ENCODE results near the gene TANK.

DNA sequence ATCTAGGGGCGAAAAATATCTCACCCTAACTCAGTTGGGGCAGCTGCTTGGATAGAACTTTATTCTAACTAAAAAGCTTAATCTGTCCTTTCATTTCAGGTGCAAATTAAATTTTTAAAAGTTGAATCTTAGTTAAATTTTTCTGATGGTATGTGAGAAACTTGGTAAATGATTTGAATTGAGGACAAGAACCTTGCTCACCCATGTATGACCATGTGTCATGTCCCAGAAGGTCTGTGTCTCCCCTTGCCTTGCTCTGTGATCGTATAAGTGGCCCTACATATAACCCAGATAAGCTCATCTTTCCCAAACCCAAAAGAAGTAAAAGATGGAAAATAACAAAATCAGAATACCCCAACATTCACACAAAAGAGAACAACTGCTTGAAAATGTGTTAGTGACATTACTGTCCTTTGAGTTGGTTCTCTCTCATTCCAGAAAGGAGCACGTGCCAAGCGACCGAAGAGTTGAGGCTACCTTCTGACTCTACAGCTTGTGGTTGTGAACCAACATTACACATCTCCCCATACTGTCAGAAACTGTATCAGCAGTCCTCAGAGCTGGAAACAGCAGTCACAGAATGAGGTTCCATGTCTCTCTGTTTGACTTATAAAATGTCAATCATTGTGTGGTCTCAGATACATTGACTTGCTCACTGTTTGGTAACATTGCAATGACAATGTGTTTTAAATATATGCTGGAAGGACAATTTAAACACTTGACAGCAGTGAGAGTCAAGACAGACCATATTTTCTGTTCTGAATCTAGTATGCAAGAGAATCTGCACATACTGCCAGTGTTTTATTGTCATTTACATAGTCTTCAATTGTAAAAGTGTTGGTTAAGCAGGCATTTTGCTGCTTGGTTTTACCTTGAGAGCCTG lies 46.3 kb upstream of the TANK start:
- TF ChIP-seq, protein P1, sequence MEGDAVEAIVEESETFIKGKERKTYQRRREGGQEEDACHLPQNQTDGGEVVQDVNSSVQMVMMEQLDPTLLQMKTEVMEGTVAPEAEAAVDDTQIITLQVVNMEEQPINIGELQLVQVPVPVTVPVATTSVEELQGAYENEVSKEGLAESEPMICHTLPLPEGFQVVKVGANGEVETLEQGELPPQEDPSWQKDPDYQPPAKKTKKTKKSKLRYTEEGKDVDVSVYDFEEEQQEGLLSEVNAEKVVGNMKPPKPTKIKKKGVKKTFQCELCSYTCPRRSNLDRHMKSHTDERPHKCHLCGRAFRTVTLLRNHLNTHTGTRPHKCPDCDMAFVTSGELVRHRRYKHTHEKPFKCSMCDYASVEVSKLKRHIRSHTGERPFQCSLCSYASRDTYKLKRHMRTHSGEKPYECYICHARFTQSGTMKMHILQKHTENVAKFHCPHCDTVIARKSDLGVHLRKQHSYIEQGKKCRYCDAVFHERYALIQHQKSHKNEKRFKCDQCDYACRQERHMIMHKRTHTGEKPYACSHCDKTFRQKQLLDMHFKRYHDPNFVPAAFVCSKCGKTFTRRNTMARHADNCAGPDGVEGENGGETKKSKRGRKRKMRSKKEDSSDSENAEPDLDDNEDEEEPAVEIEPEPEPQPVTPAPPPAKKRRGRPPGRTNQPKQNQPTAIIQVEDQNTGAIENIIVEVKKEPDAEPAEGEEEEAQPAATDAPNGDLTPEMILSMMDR (IDR thresholded peaks at IDR 0.05; ENCODE audit: low read depth, low read length) = no peak
- no peak for TF ChIP-seq MYC (IDR thresholded peaks at IDR 0.05; ENCODE audit: low read depth, low read length)
